ENCODE measurements around the gene BUD23.

GRCh38 chr7:73717025-73717807 lies 33.8 kb downstream of the BUD23 start:
- no peak for TF ChIP-seq CTCF (IDR thresholded peaks at IDR 0.05)
- TF ChIP-seq POLR2AphosphoS5 (IDR thresholded peaks at IDR 0.05): peak in 1 of 4 donors; percentile 12
- no peak for TF ChIP-seq POLR2A (IDR thresholded peaks at IDR 0.05)
- TF ChIP-seq EP300 (IDR thresholded peaks at IDR 0.05): no peak
